Uterus (tissue), 2 donors: Measurements from ENCODE around the gene PHF5A.

Experiments used
- CTCF ChIP-seq, 4 experiments: fragments of 200-600 bp in 2 of 4; fragments of 450-650 bp in 2 of 4; sonication (generic) in 2 of 4; IDR thresholded peaks; one replicate each; pipeline ENCODE4 v1.5.1; 2016 to 2019; ENCODE audit warnings: antibody characterized with exemption in 4 of 4, mild to moderate bottlenecking in 2 of 4, moderate library complexity in 1 of 4
- POLR2A ChIP-seq, 2 donors: fragments of 450-650 bp; IDR thresholded peaks; one replicate each; pipeline ENCODE4 v1.6.1; 2016; ENCODE audit warnings: antibody characterized with exemption in 2 of 2, mild to moderate bottlenecking in 1 of 2, moderate library complexity in 1 of 2

- TF ChIP-seq CTCF (IDR thresholded peaks at IDR 0.05) (no peak), POLR2A (IDR thresholded peaks at IDR 0.05) (no peak)
Observed at GRCh38 chr22:41485033-41485432, 16.5 kb upstream of the PHF5A start.
